ENCODE measurements around the gene SLC7A9.

The SLC7A9 gene

GRCh38 chr19:32877977-32878745 is 8.6 kb upstream of the SLC7A9 start:
- H3K27me3 ChIP-seq (ENCODE audit: insufficient read depth, low read length): no peaks in the 10 kb centered on the region
- TF ChIP-seq CTCF (IDR thresholded peaks at IDR 0.05; ENCODE audit: low read length) (no peak), EZH2 (IDR thresholded peaks at IDR 0.05; ENCODE audit: borderline replicate concordance, low read length) (no peak)

DNA sequence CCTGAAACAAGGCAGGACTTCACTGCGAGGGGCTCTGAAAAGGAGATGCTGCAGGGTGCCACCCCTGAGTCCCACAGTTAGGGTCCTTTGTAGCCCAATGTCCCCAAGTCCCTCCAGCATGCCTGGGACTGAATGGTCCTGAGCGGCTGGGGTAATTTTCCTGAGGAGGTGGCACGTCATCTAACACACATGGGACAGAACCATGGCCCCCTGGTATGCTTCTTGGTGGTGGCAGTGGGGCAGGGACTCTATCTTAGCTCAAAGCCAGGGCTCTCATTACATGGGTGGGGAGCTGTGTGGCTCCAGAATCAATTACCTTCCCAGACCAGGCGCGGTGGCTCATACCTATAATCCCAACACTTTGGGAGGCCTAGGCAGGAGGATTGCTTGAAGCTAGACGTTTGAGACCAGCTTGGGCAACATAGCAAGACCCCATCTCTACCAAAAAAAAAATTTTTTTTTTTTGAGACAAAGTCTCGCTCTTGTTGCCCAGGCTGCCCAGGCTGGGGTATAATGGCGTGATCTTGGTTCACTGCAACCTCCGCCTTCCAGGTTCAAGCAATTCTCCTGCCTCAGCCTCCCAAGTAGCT is 7.9 kb upstream of the SLC7A9 start:
- Histone ChIP-seq H3K4me3 (ENCODE audit: low read depth, low read length, poor library complexity, severe bottlenecking) (no peak overlapping the region), H3K9ac (ENCODE audit: low read length) (no peak overlapping the region), H3K9me3 (ENCODE audit: low read length) (no peaks in the 10 kb centered on the region), H3K36me3 (ENCODE audit: insufficient read depth, low read length) (no peaks in the 10 kb centered on the region), H3K79me2 (ENCODE audit: insufficient read depth, low read length) (no peaks in the 10 kb centered on the region), H3K27me3 (ENCODE audit: insufficient read depth, low read length) (no peaks in the 10 kb centered on the region), H3K4me1 (ENCODE audit: insufficient read depth, low read length, severe bottlenecking) (no peaks in the 10 kb centered on the region), H3K9me2 (ENCODE audit: low read depth, low read length) (no peaks in the 10 kb centered on the region), H4K20me1 (ENCODE audit: insufficient read depth, low read length) (no peaks in the 10 kb centered on the region), H3K27ac (ENCODE audit: low read depth, low read length, poor library complexity, severe bottlenecking) (no peak overlapping the region), H3K4me2 (ENCODE audit: low read length) (no peak overlapping the region), H3F3A (ENCODE audit: insufficient read depth, low read length) (no peaks in the 10 kb centered on the region), H2AFZ (ENCODE audit: low read length) (no peak overlapping the region)
- TF ChIP-seq CTCF (IDR thresholded peaks at IDR 0.05; ENCODE audit: low read length) (no peak), EZH2 (IDR thresholded peaks at IDR 0.05; ENCODE audit: borderline replicate concordance, low read length) (no peak)

More at GRCh38 chr19:32877977-32878745, 8.6 kb upstream of the SLC7A9 start:
- Histone ChIP-seq H3K9me2 (ENCODE audit: low read depth, low read length) (no peaks in the 10 kb centered on the region), H3K4me3 (ENCODE audit: low read depth, low read length, poor library complexity, severe bottlenecking) (no peak overlapping the region), H3K9me3 (ENCODE audit: low read length) (no peaks in the 10 kb centered on the region), H3K79me2 (ENCODE audit: insufficient read depth, low read length) (no peaks in the 10 kb centered on the region), H2AFZ (ENCODE audit: low read length) (no peak overlapping the region), H3K4me2 (ENCODE audit: low read length) (no peak overlapping the region), H3F3A (ENCODE audit: insufficient read depth, low read length) (no peaks in the 10 kb centered on the region), H3K27ac (ENCODE audit: low read depth, low read length, poor library complexity, severe bottlenecking) (no peak overlapping the region), H3K36me3 (ENCODE audit: insufficient read depth, low read length) (no peaks in the 10 kb centered on the region), H4K20me1 (ENCODE audit: insufficient read depth, low read length) (no peaks in the 10 kb centered on the region), H3K4me1 (ENCODE audit: insufficient read depth, low read length, severe bottlenecking) (no peaks in the 10 kb centered on the region), H3K9ac (ENCODE audit: low read length) (no peak overlapping the region)

DNA sequence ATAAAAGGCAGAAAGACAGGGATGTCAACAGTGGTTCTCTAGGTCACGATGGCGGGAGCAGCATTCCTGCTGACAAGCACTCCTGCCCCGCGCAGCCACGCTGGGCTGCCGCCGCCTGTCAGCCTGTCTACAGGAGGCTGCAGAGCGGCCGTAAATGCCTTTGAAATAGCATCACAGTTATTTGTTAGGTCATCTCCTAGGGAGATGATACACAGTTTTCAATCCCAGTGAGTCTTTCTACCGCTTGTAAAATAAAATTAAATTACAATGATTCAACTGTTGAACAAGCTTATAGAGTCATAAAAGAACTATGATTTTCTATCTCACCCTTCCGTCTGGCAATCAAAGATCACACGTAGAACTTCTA is 7.3 kb upstream of the SLC7A9 start:
- H3K4me2 ChIP-seq (ENCODE audit: low read length): no peak overlapping the region
- H2AFZ ChIP-seq (ENCODE audit: low read length): no peak overlapping the region
- no peaks in the 10 kb centered on the region for H3K4me1 ChIP-seq (ENCODE audit: insufficient read depth, low read length, severe bottlenecking)
- no peaks in the 10 kb centered on the region for H4K20me1 ChIP-seq (ENCODE audit: insufficient read depth, low read length)
- H3K36me3 ChIP-seq (ENCODE audit: insufficient read depth, low read length): no peaks in the 10 kb centered on the region
- no peaks in the 10 kb centered on the region for H3K27me3 ChIP-seq (ENCODE audit: insufficient read depth, low read length)
- no peak overlapping the region for H3K9ac ChIP-seq (ENCODE audit: low read length)
- H3F3A ChIP-seq (ENCODE audit: insufficient read depth, low read length): no peaks in the 10 kb centered on the region
- no peaks in the 10 kb centered on the region for H3K79me2 ChIP-seq (ENCODE audit: insufficient read depth, low read length)
- no peak overlapping the region for H3K27ac ChIP-seq (ENCODE audit: low read depth, low read length, poor library complexity, severe bottlenecking)
- TF ChIP-seq CTCF (IDR thresholded peaks at IDR 0.05; ENCODE audit: low read length) (no peak), EZH2 (IDR thresholded peaks at IDR 0.05; ENCODE audit: borderline replicate concordance, low read length) (no peak)
- no peaks in the 10 kb centered on the region for H3K9me2 ChIP-seq (ENCODE audit: low read depth, low read length)
- no peaks in the 10 kb centered on the region for H3K9me3 ChIP-seq (ENCODE audit: low read length)
- no peak overlapping the region for H3K4me3 ChIP-seq (ENCODE audit: low read depth, low read length, poor library complexity, severe bottlenecking)

All from OCI-LY1 (cell line).